H1 (cell line): ENCODE results near the gene HS6ST1. TPM values are rescaled to one million over a fixed set of nuclear protein-coding genes. Genes with fewer than 3 reads are reported as not detected.

Experiments
- CTCF ChIA-PET: fragments of 300-600 bp; sonication (Branson Sonifier 250); formaldehyde crosslinking; loops from one replicate; lab custom pipeline; 2021; ENCODE audit not compliant: partially characterized antibody; lab: Charles Lee
- POLR2A ChIA-PET: fragments of 300-600 bp; sonication (Branson Sonifier 250); formaldehyde crosslinking; loops from one replicate; lab custom pipeline; 2021; ENCODE audit warnings: inconsistent platforms; ENCODE audit not compliant: partially characterized antibody; lab: Charles Lee
- DNase-seq, 2 experiments: peaks; one replicate each; pipeline versions ENCODE4 v3.0.0 to v3.0.0-alpha.2; 2010 to 2022; ENCODE audit warnings: low spot score in 2 of 2, low read depth in 1 of 2, mixed read lengths in 1 of 2
- FAIRE-seq: peaks from 2 replicates; lab custom pipeline; 2011; peaks lifted over from hg19 to GRCh38; lab: Jason Lieb, UNC
- H2AFZ ChIP-seq: 2 replicates; pipeline ENCODE4 v1.8.1; 2012; ENCODE audit warnings: low read length, inconsistent platforms
- H2AK5ac ChIP-seq: 2 replicates; pipeline ENCODE4 v1.6.1; 2013; ENCODE audit warnings: low read depth, low read length
- H2BK120ac ChIP-seq: replicated peaks from 2 replicates; pipeline ENCODE3; 2013; ENCODE audit warnings: low read depth, low read length, inconsistent platforms
- H2BK12ac ChIP-seq: 2 replicates; pipeline ENCODE4 v1.6.1; 2013; ENCODE audit warnings: low read depth, low read length
- H2BK15ac ChIP-seq: 2 replicates; pipeline ENCODE4 v1.6.1; 2013; ENCODE audit warnings: low read length
- H2BK20ac ChIP-seq: 2 replicates; pipeline ENCODE4 v1.6.1; 2013; ENCODE audit warnings: low read length
- H2BK5ac ChIP-seq: 2 replicates; pipeline ENCODE4 v1.6.1; 2013; ENCODE audit warnings: low read depth, low read length
- H3K14ac ChIP-seq: 2 replicates; pipeline ENCODE4 v1.6.1; 2013; ENCODE audit warnings: inconsistent platforms; ENCODE audit not compliant: insufficient read length
- H3K18ac ChIP-seq: 2 replicates; pipeline ENCODE4 v1.6.1; 2013; ENCODE audit warnings: low read length; ENCODE audit errors: extremely low read depth
- H3K23ac ChIP-seq: 2 replicates; pipeline ENCODE4 v1.6.1; 2013; ENCODE audit warnings: inconsistent platforms; ENCODE audit not compliant: insufficient read length
- H3K23me2 ChIP-seq: 2 replicates; pipeline ENCODE4 v1.6.1; 2013; ENCODE audit warnings: low read depth, low read length
- H3K27ac ChIP-seq: 2 replicates; pipeline ENCODE4 v1.6.1; 2011; ENCODE audit warnings: low read depth, low read length, inconsistent platforms
- H3K27me3 ChIP-seq, 4 experiments: replicated peaks in 1 of 4; 1 replicate in 1 of 4; 2 replicates in 3 of 4; pipeline versions ENCODE4 v1.6.1 to v1.8.1; 2011 to 2013; ENCODE audit warnings: low read length in 3 of 4, mild to moderate bottlenecking in 3 of 4, inconsistent platforms in 2 of 4, mixed read lengths in 2 of 4, moderate library complexity in 1 of 4; ENCODE audit not compliant: control insufficient read depth in 3 of 4, insufficient read depth in 3 of 4; ENCODE audit errors: extremely low read depth in 1 of 4
- H3K36me3 ChIP-seq, 4 experiments: 2 replicates each; pipeline versions ENCODE4 v1.6.1 to v1.8.1; 2011 to 2013; ENCODE audit warnings: mild to moderate bottlenecking in 4 of 4, low read length in 3 of 4, moderate library complexity in 2 of 4, control low read depth in 1 of 4, inconsistent platforms in 1 of 4; ENCODE audit not compliant: insufficient read depth in 4 of 4, control insufficient read depth in 2 of 4
- H3K4ac ChIP-seq: replicated peaks from 2 replicates; pipeline ENCODE3; 2013; ENCODE audit warnings: low read length, low read depth, mixed read lengths, inconsistent platforms; ENCODE audit not compliant: insufficient read length
- H3K4me1 ChIP-seq, 4 experiments: replicated peaks in 1 of 4; 1 replicate in 1 of 4; 2 replicates in 3 of 4; pipeline versions ENCODE4 v1.6.1 to v1.8.1; 2011 to 2013; ENCODE audit warnings: low read length in 3 of 4, inconsistent platforms in 2 of 4, mixed read lengths in 1 of 4; ENCODE audit not compliant: insufficient read depth in 4 of 4, control insufficient read depth in 3 of 4
- H3K4me2 ChIP-seq, 2 experiments: 2 replicates each; pipeline versions ENCODE4 v1.6.1 to v1.8.1; 2011 to 2013; ENCODE audit warnings: low read depth in 2 of 2, low read length in 2 of 2, control low read depth in 1 of 2, inconsistent platforms in 1 of 2, mild to moderate bottlenecking in 1 of 2; ENCODE audit not compliant: insufficient read depth in 1 of 2
- H3K4me3 ChIP-seq, 4 experiments: fragments of 200-600, 300-600 bp in 1 of 4; sonication (generic), shearing (Covaris generic), sonication (Bioruptor Twin) in 1 of 4; 2 replicates each; pipeline versions ENCODE4 v1.5.1 to v1.8.1; 2011 to 2016; ENCODE audit warnings: low read length in 4 of 4, low read depth in 3 of 4, control low read depth in 2 of 4, inconsistent platforms in 2 of 4, mild to moderate bottlenecking in 2 of 4, mixed read lengths in 1 of 4, moderate library complexity in 1 of 4; ENCODE audit not compliant: insufficient read depth in 2 of 4; ENCODE audit errors: extremely low read depth in 1 of 4
- H3K56ac ChIP-seq: replicated peaks from 2 replicates; pipeline ENCODE3; 2013; ENCODE audit warnings: low read depth, mild to moderate bottlenecking, mixed read lengths, low read length, inconsistent platforms; ENCODE audit not compliant: insufficient read length
- H3K79me1 ChIP-seq: 2 replicates; pipeline ENCODE4 v1.6.1; 2013; ENCODE audit warnings: low read depth, low read length, control low read depth
- H3K79me2 ChIP-seq, 2 experiments: 2 replicates each; pipeline versions ENCODE4 v1.6.1 to v1.8.1; 2012 to 2013; ENCODE audit warnings: low read length in 2 of 2, mild to moderate bottlenecking in 2 of 2, inconsistent platforms in 1 of 2; ENCODE audit not compliant: insufficient read depth in 2 of 2, control insufficient read depth in 1 of 2
- H3K9ac ChIP-seq, 4 experiments: replicated peaks in 1 of 4; 1 replicate in 1 of 4; 2 replicates in 3 of 4; pipeline versions ENCODE4 v1.6.1 to v1.8.1; 2011 to 2013; ENCODE audit warnings: low read depth in 3 of 4, low read length in 3 of 4, control low read depth in 2 of 4, mild to moderate bottlenecking in 2 of 4, moderate library complexity in 2 of 4, inconsistent platforms in 1 of 4; ENCODE audit errors: extremely low read depth in 1 of 4
- H3K9me3 ChIP-seq, 2 experiments: 2 replicates each; pipeline versions ENCODE4 v1.6.1 to v1.8.1; 2012 to 2013; ENCODE audit warnings: mild to moderate bottlenecking in 2 of 2, moderate library complexity in 2 of 2, control low read depth in 1 of 2, inconsistent platforms in 1 of 2, low read depth in 1 of 2, low read length in 1 of 2, mixed read lengths in 1 of 2; ENCODE audit not compliant: insufficient read depth in 2 of 2
- H4K20me1 ChIP-seq, 2 experiments: replicated peaks in 1 of 2; 2 replicates each; pipeline versions ENCODE3 to v1.8.1; 2011 to 2013; ENCODE audit warnings: inconsistent platforms in 2 of 2, low read length in 2 of 2, mild to moderate bottlenecking in 1 of 2; ENCODE audit not compliant: insufficient read depth in 2 of 2, control insufficient read depth in 1 of 2
- H4K5ac ChIP-seq: 2 replicates; pipeline ENCODE4 v1.6.1; 2013; ENCODE audit warnings: low read length, low read depth, mixed read lengths, inconsistent platforms; ENCODE audit not compliant: insufficient read length
- H4K8ac ChIP-seq: 2 replicates; pipeline ENCODE4 v1.8.0; 2013; ENCODE audit warnings: mild to moderate bottlenecking, moderate library complexity, low read length, inconsistent platforms; ENCODE audit not compliant: insufficient read depth; ENCODE audit errors: extremely low read depth
- H4K91ac ChIP-seq: replicated peaks from 2 replicates; pipeline ENCODE3; 2013; ENCODE audit warnings: low read length, mixed read lengths, inconsistent platforms; ENCODE audit not compliant: insufficient read length
- CHD2 ChIP-seq: IDR thresholded peaks from 2 replicates; pipeline ENCODE4 v1.6.1; 2012; ENCODE audit warnings: low read length, improper control_type of control experiment
- KDM1A ChIP-seq: fragments of 200-600, 300-600 bp; sonication (generic); IDR thresholded peaks from 2 replicates; pipeline ENCODE4 v1.7.1; 2016; ENCODE audit warnings: mild to moderate bottlenecking, low read length, borderline replicate concordance
- ZNF274 ChIP-seq: IDR thresholded peaks from 2 replicates; pipeline ENCODE4 v1.7.0; 2012; ENCODE audit warnings: low read length, borderline replicate concordance; ENCODE audit errors: extremely low read depth
- WGBS, 2 experiments: shearing (Covaris generic) in 1 of 2; methylation state at CpG; one replicate each; pipeline versions ENCODE4 v1.1.6 to v1.1.7; 2013 to 2015; ENCODE audit warnings: low lambda C conversion rate in 2 of 2, mixed read lengths in 2 of 2, inconsistent platforms in 1 of 2, low coverage in 1 of 2, missing lambda C conversion rate in 1 of 2; ENCODE audit not compliant: insufficient replicate concordance in 2 of 2, insufficient coverage in 1 of 2, insufficient read length in 1 of 2; ENCODE audit errors: extremely low coverage in 1 of 2, missing lambda C conversion rate in 1 of 2; 5-methylcytosine and 5-hydroxymethylcytosine counted together
- polyA plus RNA-seq, 7 experiments: library from polyadenylated mRNA; depleted of rRNA in 3 of 7; stranded (reverse) in 5 of 7; unstranded in 2 of 7; fragments of >200 nt in 5 of 7; fragments of 200-250 nt in 2 of 7; gene quantifications; 1 replicate in 5 of 7; 2 replicates in 1 of 7; 4 replicates in 1 of 7; pipeline versions ENCODE4 v1.2.1 to v1.2.3, GENCODE V29; 2011 to 2013; ENCODE audit warnings: missing spikeins in 2 of 7, mixed read lengths in 2 of 7
- total RNA-seq: library from RNA; stranded (reverse); fragmentation: NEBNext Ultra II Directional; extraction: Animal tissue kit (Norgen Biotek cat#: 25700); gene quantifications from 2 replicates; pipeline ENCODE4 v1.2.1, GENCODE V29; 2021

Gene HS6ST1
- total and polyA plus RNA-seq, 2 of the 8 experiments (the other 6 are each of a cell fraction or from before 2014, with no cell fraction given): 37.4 to 74.6 TPM

DNA sequence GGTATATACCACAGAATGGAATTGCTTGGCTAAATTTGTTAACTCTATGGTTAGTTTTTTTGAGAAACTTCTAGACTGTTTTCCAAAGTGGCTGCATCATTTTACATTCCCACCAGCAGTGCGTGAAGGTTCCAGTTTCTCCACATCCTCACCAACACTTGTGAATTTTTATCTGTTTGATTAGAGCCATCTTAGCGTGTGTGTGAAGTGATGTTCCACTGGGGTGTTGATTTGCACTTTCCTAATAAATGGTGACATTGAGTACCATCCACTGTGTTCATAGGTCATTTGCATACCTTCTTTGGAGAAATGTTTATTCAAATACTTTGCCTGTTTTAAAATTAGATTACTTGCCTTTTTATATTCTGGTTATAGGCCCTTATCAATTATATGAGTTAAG is 37.5 kb upstream of the HS6ST1 start:
- H4K5ac ChIP-seq: no peak overlapping the region
- H3K4me1 ChIP-seq: no peaks in the 10 kb centered on the region
- no peak overlapping the region for H2BK12ac ChIP-seq
- WGBS, 2 experiments: 97% methylated on average over 2 of the region's 2 CpGs; no CpG with 5 or more reads in 1 of the 2 experiments
- H3K4ac ChIP-seq: no peak overlapping the region
- H3K14ac ChIP-seq: no peak overlapping the region
- H3K9me3 ChIP-seq: peaks cover 11 to 13% of the 10 kb centered on the region in 2 experiments
- H3K56ac ChIP-seq: no peak overlapping the region
- H3K79me1 ChIP-seq: no peaks in the 10 kb centered on the region
- H3K4me3 ChIP-seq: no peak overlapping the region
- no peak overlapping the region for H3K18ac ChIP-seq
- 0 out of 8 replicates have a peak, but pooled peaks cover 0 to 4% (median 0%) of the 10 kb centered on the region in 4 experiments for H3K36me3 ChIP-seq
- no peak overlapping the region for H2BK5ac ChIP-seq
- ChIA-PET POLR2A (interaction anchor here (1.4 kb wide), 1 partner anchor 8 kb away, joined by 4 read pairs; no protein-coding TSS in a partner anchor), CTCF (no interaction called here)
- H2BK15ac ChIP-seq: no peak overlapping the region
- H3K23me2 ChIP-seq: no peaks in the 10 kb centered on the region
- H3K23ac ChIP-seq: no peak overlapping the region
- no peak for FAIRE-seq
- no peak overlapping the region for H2BK120ac ChIP-seq
- H2AFZ ChIP-seq: no peak overlapping the region
- H3K27ac ChIP-seq: no peak overlapping the region
- TF ChIP-seq ZNF274: no peak
- no peak for TF ChIP-seq KDM1A
- TF ChIP-seq CHD2: no peak
- no peaks in the 10 kb centered on the region for H4K20me1 ChIP-seq
- H3K27me3 ChIP-seq: no peaks in the 10 kb centered on the region
- H3K79me2 ChIP-seq: no peaks in the 10 kb centered on the region
- H2AK5ac ChIP-seq: no peak overlapping the region
- no peak for DNase-seq
- no peak overlapping the region for H2BK20ac ChIP-seq
- H4K8ac ChIP-seq: no peak overlapping the region
- no peak overlapping the region for H3K9ac ChIP-seq
- H3K4me2 ChIP-seq: no peak overlapping the region
- no peak overlapping the region for H4K91ac ChIP-seq
